Thyroid gland (tissue), 4 donors: ENCODE results near the gene PHC2.

Experiments used
- CTCF ChIP-seq, 6 experiments: fragments of 200-600 bp in 3 of 6; fragments of 450-650 bp in 3 of 6; sonication (generic) in 3 of 6; IDR thresholded peaks; one replicate each; pipeline ENCODE4 v1.5.1; 2016 to 2019; ENCODE audit warnings: antibody characterized with exemption in 6 of 6, mild to moderate bottlenecking in 2 of 6, inconsistent platforms in 1 of 6, moderate library complexity in 1 of 6
- POLR2A ChIP-seq, 2 donors: fragments of 450-650 bp; IDR thresholded peaks; one replicate each; pipeline ENCODE4 v1.6.1; 2017; ENCODE audit warnings: antibody characterized with exemption in 2 of 2, mild to moderate bottlenecking in 2 of 2, moderate library complexity in 1 of 2

GRCh38 chr1:33468011-33468410 lies 37.1 kb upstream of the PHC2 start:
- TF ChIP-seq CTCF (IDR thresholded peaks at IDR 0.05), result no peak
- no peak for TF ChIP-seq POLR2A (IDR thresholded peaks at IDR 0.05)
